ENCODE results near the gene TRIO. TPM values are rescaled to one million over a fixed set of nuclear protein-coding genes. Genes with fewer than 3 reads are reported as not detected.

TRIO gene
- total RNA-seq, 1 donor from 2014 or later, result 170 TPM

DNA sequence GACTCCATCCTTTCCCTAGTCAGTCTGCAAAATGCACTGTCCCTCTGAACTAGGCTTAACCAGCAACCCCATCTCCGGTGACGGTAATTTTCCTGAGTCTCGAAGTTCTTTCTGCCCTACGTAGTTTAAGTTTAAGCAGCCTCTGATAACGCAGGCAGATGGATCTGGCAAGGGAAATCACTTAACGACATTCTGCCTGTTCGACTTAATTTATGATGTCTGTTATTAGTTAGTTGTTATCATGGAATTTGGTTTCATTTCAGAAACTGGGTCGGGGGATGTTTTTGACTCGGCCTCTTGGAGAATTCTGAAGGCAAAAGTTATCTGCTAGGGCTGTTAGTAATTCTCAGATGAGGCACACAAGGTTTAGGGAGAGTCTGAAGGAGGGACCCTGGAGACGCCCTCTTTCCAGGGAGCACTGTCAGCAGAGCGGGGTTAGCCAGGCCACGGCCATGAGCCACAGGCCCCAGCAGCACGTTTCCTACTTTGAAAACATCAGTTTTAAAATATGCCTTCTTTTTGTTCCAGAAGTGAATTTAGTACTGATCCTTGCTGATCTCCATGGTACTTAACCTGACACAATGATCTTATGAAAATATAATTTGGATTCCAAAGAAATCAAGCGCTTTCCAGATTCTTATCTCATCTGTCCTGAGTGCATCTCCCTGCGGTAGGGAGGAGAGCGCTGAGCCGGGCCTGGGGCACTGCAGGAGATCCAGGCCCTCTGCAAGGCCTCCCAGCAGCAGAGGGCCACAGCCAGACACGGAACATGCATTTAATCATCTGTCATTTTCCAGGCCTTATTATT is 267.5 kb downstream of the TRIO start:
- TF ChIP-seq, protein P1, sequence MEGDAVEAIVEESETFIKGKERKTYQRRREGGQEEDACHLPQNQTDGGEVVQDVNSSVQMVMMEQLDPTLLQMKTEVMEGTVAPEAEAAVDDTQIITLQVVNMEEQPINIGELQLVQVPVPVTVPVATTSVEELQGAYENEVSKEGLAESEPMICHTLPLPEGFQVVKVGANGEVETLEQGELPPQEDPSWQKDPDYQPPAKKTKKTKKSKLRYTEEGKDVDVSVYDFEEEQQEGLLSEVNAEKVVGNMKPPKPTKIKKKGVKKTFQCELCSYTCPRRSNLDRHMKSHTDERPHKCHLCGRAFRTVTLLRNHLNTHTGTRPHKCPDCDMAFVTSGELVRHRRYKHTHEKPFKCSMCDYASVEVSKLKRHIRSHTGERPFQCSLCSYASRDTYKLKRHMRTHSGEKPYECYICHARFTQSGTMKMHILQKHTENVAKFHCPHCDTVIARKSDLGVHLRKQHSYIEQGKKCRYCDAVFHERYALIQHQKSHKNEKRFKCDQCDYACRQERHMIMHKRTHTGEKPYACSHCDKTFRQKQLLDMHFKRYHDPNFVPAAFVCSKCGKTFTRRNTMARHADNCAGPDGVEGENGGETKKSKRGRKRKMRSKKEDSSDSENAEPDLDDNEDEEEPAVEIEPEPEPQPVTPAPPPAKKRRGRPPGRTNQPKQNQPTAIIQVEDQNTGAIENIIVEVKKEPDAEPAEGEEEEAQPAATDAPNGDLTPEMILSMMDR (conservative IDR thresholded peaks at IDR 0.05; ENCODE audit: low read depth, low read length), result no peak
- DNase-seq (ENCODE audit: low read depth), result no peak
- no peak overlapping the region for H3K4me3 ChIP-seq (ENCODE audit: low read depth, low read length)

- TF ChIP-seq, protein P1 (conservative IDR thresholded peaks at IDR 0.05; ENCODE audit: low read depth, low read length), result no peak
- DNase-seq (ENCODE audit: low read depth), result no peak
- no peak overlapping the region for H3K4me3 ChIP-seq (ENCODE audit: low read depth, low read length)
These were observed 268.1 kb downstream of the TRIO start for GRCh38 chr5:14411216-14411615.

- no peak for DNase-seq (ENCODE audit: low read depth)
- no peak overlapping the region for H3K4me3 ChIP-seq (ENCODE audit: low read depth, low read length)
- TF ChIP-seq, protein P1 (conservative IDR thresholded peaks at IDR 0.05; ENCODE audit: low read depth, low read length), result no peak
These were observed 270.2 kb downstream of the TRIO start for GRCh38 chr5:14413331-14413750.

GRCh38 chr5:14414007-14414406 is 270.9 kb downstream of the TRIO start:
- DNase-seq (ENCODE audit: low read depth), result no peak
- H3K4me3 ChIP-seq (ENCODE audit: low read depth, low read length), result no peak overlapping the region
- TF ChIP-seq, protein P1 (conservative IDR thresholded peaks at IDR 0.05; ENCODE audit: low read depth, low read length), result no peak

GRCh38 chr5:14414656-14415023 is 271.5 kb downstream of the TRIO start:
- no peak for DNase-seq (ENCODE audit: low read depth)
- H3K4me3 ChIP-seq (ENCODE audit: low read depth, low read length), result no peak overlapping the region
- TF ChIP-seq, protein P1 (conservative IDR thresholded peaks at IDR 0.05; ENCODE audit: low read depth, low read length), result no peak

DNA sequence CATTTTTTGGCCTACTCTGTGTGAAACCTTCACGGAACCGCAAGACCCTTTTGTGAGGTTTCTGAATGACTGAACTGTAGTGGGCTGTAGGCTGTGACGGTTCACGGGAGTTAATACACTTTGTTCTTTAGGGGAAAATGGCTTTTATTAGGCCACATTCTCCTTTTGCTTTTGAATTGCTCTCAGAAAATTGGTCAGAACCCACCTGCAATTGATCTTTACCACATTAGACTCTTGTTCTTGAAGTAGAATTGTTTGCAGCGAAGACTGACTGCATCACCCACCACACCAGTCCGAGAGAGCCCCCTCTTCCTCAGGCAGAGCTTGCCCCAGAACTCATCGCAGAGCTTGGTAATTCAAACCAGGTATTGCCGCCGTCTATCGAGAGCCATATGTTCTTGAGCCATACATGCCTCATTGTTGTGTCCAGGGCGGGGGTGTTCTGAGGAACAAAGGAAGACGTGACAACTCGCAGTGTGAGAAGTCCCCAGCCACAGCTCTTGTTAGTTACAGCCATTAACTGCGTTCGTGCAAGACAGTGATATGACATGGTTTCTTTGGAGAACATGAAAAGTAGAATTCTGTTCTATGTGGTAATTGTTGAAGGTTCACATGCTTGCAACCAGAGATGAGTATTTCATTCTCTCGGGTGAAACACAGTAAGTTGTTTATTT is 272.0 kb downstream of the TRIO start:
- no peak overlapping the region for H3K4me3 ChIP-seq (ENCODE audit: low read depth, low read length)
- DNase-seq (ENCODE audit: low read depth), result no peak
- TF ChIP-seq, protein P1 (conservative IDR thresholded peaks at IDR 0.05; ENCODE audit: low read depth, low read length), result no peak
